Stimulated activated CD4-positive, alpha-beta T cell treated with anti-CD3 and anti-CD28 coated beads, Interleukin-1b, Interleukin-23, amount 100 ng/mL, for 4 hours (primary cell): Measurements from ENCODE around the gene ZBTB47.

Experiments used
- DNase-seq, 2 donors: peaks; one replicate each; pipeline ENCODE4 v3.0.0-alpha.2; 2020; ENCODE audit warnings: low read depth in 2 of 2

The ZBTB47 gene

GRCh38 chr3:42652611-42653302 is 740 bp upstream of the ZBTB47 start:
- DNase-seq, result no peak

- DNase-seq, result no peak
Measured at GRCh38 chr3:42653303-42653559, 266 bp upstream of the ZBTB47 start.

GRCh38 chr3:42654331-42655201 is 1.1 kb downstream of the ZBTB47 start:
- no peak for DNase-seq

GRCh38 chr3:42655331-42655888 is 1.9 kb downstream of the ZBTB47 start:
- no peak for DNase-seq

GRCh38 chr3:42655980-42656679 is 2.6 kb downstream of the ZBTB47 start:
- DNase-seq, result no peak

- no peak for DNase-seq
Measured at GRCh38 chr3:42656680-42657610, 3.4 kb downstream of the ZBTB47 start.

- DNase-seq, result no peak
Measured at GRCh38 chr3:42657675-42658074, 4.2 kb downstream of the ZBTB47 start.

GRCh38 chr3:42658091-42658770 is 4.7 kb downstream of the ZBTB47 start:
- DNase-seq, result no peak

GRCh38 chr3:42658771-42659390 is 5.4 kb downstream of the ZBTB47 start:
- DNase-seq, result no peak

GRCh38 chr3:42659451-42660130 is 6.1 kb downstream of the ZBTB47 start:
- no peak for DNase-seq

- DNase-seq, result no peak
Measured at GRCh38 chr3:42660131-42660715, 6.7 kb downstream of the ZBTB47 start.

- no peak for DNase-seq
Measured at GRCh38 chr3:42660898-42661297, 7.4 kb downstream of the ZBTB47 start.

GRCh38 chr3:42661593-42662022 is 8.1 kb downstream of the ZBTB47 start:
- DNase-seq, result no peak

- no peak for DNase-seq
Measured at GRCh38 chr3:42662037-42662812, 8.7 kb downstream of the ZBTB47 start.

GRCh38 chr3:42662813-42663535 is 9.5 kb downstream of the ZBTB47 start:
- DNase-seq, result no peak

- no peak for DNase-seq
Measured at GRCh38 chr3:42663581-42664437, 10.3 kb downstream of the ZBTB47 start.

- no peak for DNase-seq
Measured at GRCh38 chr3:42664438-42664803, 10.9 kb downstream of the ZBTB47 start.
